Stimulated activated naive B cell treated with anti-CD40 and anti-IgM and Interleukin-4, amounts not matched to agents 10 μg/mL and 1 μg/mL and 100 μg/mL, for 72 hours (primary cell): ENCODE data around the gene HSPB8.

Source experiments
- ATAC-seq, 2 donors: fragments of 150-1000 bp; cut with Tn5 transposase; replicated peaks; 2 replicates each; pipeline ENCODE4 v1.10.0; 2021; ENCODE audit warnings: moderate library complexity in 1 of 2
- DNase-seq: peaks from one replicate; pipeline ENCODE4 v3.0.0; 2021
- H3K27ac Mint-ChIP-seq: one replicate; pipeline ENCODE4 v1.8.0; 2022; ENCODE audit warnings: mild to moderate bottlenecking, mixed read lengths
- H3K27me3 Mint-ChIP-seq, 2 donors: one replicate each; pipeline ENCODE4 v1.8.0; 2022; ENCODE audit warnings: mixed read lengths in 2 of 2
- H3K36me3 Mint-ChIP-seq, 2 donors: one replicate each; pipeline ENCODE4 v1.8.0; 2022; ENCODE audit warnings: mixed read lengths in 2 of 2, mild to moderate bottlenecking in 1 of 2
- H3K4me1 Mint-ChIP-seq, 2 donors: one replicate each; pipeline ENCODE4 v1.8.0; 2022; ENCODE audit warnings: mixed read lengths in 2 of 2, mild to moderate bottlenecking in 1 of 2
- H3K4me3 Mint-ChIP-seq, 2 donors: one replicate each; pipeline ENCODE4 v1.8.0; 2022; ENCODE audit warnings: mild to moderate bottlenecking in 2 of 2, mixed read lengths in 2 of 2, moderate library complexity in 1 of 2
- H3K9me3 Mint-ChIP-seq, 2 donors: one replicate each; pipeline ENCODE4 v1.8.0; 2022; ENCODE audit warnings: mixed read lengths in 2 of 2, mild to moderate bottlenecking in 1 of 2

HSPB8 gene

DNA sequence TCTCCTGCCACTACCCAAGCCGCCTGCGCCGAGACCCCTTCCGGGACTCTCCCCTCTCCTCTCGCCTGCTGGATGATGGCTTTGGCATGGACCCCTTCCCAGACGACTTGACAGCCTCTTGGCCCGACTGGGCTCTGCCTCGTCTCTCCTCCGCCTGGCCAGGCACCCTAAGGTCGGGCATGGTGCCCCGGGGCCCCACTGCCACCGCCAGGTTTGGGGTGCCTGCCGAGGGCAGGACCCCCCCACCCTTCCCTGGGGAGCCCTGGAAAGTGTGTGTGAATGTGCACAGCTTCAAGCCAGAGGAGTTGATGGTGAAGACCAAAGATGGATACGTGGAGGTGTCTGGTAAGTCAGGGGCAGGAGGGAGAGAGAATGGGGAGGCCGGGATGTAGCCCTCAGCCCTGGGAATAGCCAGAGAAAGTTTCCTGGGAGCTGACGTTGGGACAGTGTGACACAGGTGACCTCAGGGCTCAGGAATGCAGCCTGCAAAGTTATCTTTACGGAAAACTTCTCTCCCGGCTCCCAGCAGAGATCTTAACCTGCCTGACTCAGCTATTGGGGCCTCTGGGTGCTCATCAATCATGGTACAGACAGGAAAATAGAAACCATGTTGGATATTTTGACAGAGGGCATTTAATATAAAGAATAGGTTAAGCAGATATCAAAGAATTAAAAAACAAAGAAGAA lies 747 bp downstream of the HSPB8 start:
- Mint-ChIP-seq H3K36me3 (peaks cover 0 to 1% of the 10 kb centered on the region in 2 donors), H3K4me3 (no peak overlapping the region), H3K9me3 (peaks cover 0 to 3% of the 10 kb centered on the region in 2 donors), H3K4me1 (no peaks in the 10 kb centered on the region), H3K27ac (no peak overlapping the region), H3K27me3 (peaks cover 21 to 34% of the 10 kb centered on the region in 2 donors)
- ATAC-seq (no peak), DNase-seq (no peak)

DNA sequence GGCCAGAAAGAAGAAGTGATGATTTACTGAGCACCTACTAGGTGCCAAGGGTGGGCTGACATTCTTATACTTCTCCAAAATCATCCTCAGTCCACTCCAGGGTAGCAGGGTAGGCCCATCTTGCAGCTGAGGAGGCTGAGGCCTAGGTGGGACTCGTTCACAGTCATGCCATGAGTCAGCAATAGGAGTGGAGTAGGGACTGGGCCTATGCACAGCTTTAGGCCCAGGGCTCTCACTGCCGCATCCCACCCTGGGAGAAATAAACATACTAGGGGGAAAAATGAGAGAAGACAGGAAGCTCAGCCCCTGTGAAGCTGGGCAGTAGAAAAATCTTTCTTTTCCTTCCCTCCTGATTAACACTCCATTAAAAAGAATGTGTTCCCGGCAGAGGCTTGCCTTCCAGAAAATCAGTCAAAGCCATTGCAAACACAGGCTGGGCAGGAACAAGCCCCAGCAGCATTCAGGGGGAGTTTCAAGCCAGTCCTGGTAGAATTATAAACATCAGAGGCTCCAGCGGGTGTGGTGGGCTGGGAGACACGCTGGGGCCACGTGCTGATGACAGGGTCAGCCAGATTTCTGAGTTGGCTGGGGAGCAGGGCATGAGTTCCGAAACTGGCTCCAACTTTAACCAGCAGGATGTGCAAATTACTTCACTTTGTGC lies 1.8 kb downstream of the HSPB8 start:
- ATAC-seq (no peak), DNase-seq (no peak)
- H3K27ac Mint-ChIP-seq = no peak overlapping the region
- H3K27me3 Mint-ChIP-seq = peaks cover 21 to 34% of the 10 kb centered on the region in 2 donors
- H3K4me1 Mint-ChIP-seq = no peaks in the 10 kb centered on the region
- no peak overlapping the region for H3K4me3 Mint-ChIP-seq
- peaks cover 0 to 3% of the 10 kb centered on the region in 2 donors for H3K9me3 Mint-ChIP-seq
- H3K36me3 Mint-ChIP-seq = peaks cover 0 to 1% of the 10 kb centered on the region in 2 donors

DNA sequence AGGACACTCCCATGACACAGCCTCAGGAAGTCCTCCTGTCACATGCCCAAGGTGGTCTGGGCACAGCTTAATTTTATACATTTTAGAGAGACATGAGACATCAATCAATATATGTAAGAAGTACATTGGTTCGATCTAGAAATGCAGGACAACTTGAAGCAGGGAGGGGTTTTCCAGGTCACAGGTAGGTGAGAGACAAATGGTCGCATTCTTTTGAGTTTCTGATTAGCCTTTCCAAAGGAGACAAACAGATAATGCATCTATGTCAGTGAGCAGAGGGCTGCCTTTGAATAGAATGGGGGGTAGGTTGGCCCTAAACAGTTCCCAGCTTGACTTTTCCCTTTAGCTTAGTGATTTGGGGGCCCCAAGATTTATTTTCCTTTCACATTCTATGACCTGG lies 2.5 kb downstream of the HSPB8 start:
- Mint-ChIP-seq H3K27me3 (peaks cover 19 to 31% of the 10 kb centered on the region in 2 donors), H3K27ac (no peak overlapping the region), H3K4me3 (no peak overlapping the region), H3K4me1 (no peaks in the 10 kb centered on the region), H3K36me3 (peaks cover 0 to under 1% of the 10 kb centered on the region in 2 donors), H3K9me3 (peaks cover 0 to 1% of the 10 kb centered on the region in 2 donors)
- DNase-seq = no peak
- no peak for ATAC-seq

DNA sequence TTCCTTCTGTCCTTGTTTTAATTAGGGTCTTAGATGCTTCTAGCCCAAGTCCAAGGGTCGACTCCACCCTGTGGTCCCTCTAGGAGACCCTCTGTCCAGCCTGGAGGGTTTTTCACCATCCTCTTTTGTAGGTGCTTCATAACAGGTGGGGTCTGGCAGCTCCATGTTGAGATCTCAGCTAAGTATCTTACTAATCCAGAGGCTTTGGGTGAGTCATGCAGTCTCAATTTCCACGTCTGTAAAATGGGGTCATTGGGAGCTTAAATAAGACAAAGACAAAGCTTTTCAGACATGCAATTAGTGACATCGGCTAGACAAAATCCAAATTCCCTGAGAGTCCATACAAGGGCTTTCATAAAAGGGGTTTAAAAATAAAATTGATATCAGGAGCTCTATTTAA lies 3.2 kb downstream of the HSPB8 start:
- no peaks in the 10 kb centered on the region for H3K36me3 Mint-ChIP-seq
- H3K9me3 Mint-ChIP-seq = no peaks in the 10 kb centered on the region
- no peak for ATAC-seq
- no peak overlapping the region for H3K4me3 Mint-ChIP-seq
- peaks cover 14 to 24% of the 10 kb centered on the region in 2 donors for H3K27me3 Mint-ChIP-seq
- H3K27ac Mint-ChIP-seq = no peak overlapping the region
- DNase-seq = no peak
- H3K4me1 Mint-ChIP-seq = no peaks in the 10 kb centered on the region

DNA sequence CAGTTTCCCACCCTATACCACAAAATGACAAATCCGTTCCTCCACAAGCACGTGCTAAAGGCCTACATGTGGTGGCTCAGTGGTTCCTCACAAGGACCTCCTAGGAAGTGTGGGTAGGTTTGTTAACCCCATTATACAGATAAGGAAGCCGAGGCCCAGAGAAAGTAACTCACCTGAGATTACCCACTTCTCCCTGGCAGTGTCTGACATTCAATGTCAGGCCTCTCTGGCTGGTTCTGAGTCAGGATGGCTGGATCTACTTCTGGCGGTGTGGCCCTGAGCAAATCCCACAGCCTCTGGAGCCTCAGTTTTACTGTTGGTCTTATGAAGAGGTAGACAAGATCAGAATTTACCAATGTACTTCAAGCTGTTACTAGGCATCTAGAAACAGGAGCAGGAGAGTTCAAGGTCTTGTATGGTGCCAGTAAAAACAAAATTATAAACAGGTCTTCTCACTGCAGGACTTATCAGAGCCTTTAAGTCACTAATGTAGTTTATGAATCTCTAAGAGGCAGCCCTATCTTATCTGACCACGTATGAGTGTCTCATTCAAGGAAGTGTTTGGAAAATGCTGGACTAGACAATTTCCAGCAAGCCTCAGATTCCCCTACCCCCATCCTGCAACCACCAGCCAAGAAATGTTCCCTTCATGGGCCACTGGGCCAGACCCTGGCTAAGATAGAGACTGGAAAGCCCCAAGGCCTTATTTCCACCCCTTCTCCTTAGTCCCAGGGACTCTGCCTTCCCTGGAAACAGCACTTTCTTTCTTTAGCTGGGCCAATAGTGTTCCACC lies 4.2 kb downstream of the HSPB8 start:
- H3K36me3 Mint-ChIP-seq = no peaks in the 10 kb centered on the region
- no peaks in the 10 kb centered on the region for H3K9me3 Mint-ChIP-seq
- peaks cover 12 to 18% of the 10 kb centered on the region in 2 donors for H3K27me3 Mint-ChIP-seq
- no peak overlapping the region for H3K4me3 Mint-ChIP-seq
- no peak for ATAC-seq
- no peaks in the 10 kb centered on the region for H3K4me1 Mint-ChIP-seq
- no peak overlapping the region for H3K27ac Mint-ChIP-seq
- DNase-seq = no peak

DNA sequence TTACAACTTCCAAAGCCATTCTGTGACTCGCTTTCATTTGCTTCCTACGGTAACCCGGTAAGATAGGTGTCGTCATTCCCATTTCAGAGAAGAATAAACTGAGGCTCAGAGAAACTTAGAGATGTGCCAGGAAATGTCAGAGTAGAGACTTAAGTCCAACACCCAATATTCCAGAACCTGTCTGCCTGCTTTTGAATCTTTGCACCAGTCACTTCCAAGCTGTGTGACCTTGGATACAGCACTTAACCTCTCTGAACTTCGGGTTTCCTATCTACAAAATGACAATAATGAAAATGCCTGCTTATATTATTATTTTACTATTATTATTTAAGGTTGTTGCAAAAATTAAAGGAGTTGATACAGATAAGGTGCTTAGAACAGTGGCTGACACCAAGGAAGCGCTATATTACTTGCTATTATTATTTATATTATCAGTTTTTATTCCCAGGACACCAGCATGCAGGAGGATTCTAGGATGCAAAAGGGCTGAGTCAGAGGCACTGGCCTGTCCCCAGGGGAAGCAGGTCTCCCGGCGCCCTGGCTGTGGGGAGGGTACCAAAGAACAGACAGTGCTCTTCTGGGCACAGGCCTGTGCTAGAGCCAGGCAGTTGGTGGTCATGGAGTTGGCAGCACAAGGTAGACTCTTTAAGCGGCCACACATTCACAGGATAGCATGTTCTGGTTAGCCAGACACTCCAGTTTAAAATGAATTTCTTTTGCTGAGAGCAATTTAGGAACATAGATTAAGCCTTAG lies 5.4 kb downstream of the HSPB8 start:
- DNase-seq (no peak), ATAC-seq (no peak)
- no peak overlapping the region for H3K4me3 Mint-ChIP-seq
- H3K36me3 Mint-ChIP-seq = no peaks in the 10 kb centered on the region
- peaks cover 7% of the 10 kb centered on the region in 2 donors for H3K27me3 Mint-ChIP-seq
- H3K4me1 Mint-ChIP-seq = no peaks in the 10 kb centered on the region
- H3K27ac Mint-ChIP-seq = no peak overlapping the region
- no peaks in the 10 kb centered on the region for H3K9me3 Mint-ChIP-seq

DNA sequence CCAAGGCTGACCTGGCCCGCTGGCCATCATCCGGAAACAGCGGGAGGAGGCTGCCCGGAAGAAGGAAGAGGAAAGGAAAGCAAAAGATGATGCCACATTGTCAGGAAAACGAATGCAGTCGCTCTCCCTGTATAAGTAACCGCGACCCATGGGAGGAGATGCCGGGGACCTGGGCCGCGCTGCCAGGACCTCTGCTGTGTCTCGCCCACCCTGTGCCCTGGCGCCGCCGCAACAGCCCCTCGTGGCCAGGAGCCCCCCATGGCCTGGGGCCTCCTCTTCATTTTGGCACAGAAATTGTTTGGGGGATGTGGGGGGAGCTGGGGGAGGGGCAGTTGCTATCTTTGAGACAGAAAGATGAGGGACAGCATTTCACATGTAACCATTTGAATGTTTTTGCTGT lies 16.5 kb downstream of the HSPB8 start:
- ATAC-seq (no peak), DNase-seq (no peak)
- Mint-ChIP-seq H3K4me3 (no peak overlapping the region), H3K36me3 (no peaks in the 10 kb centered on the region), H3K27me3 (no peaks in the 10 kb centered on the region), H3K27ac (no peak overlapping the region), H3K9me3 (peaks cover 4 to 6% of the 10 kb centered on the region in 2 donors), H3K4me1 (no peaks in the 10 kb centered on the region)

DNA sequence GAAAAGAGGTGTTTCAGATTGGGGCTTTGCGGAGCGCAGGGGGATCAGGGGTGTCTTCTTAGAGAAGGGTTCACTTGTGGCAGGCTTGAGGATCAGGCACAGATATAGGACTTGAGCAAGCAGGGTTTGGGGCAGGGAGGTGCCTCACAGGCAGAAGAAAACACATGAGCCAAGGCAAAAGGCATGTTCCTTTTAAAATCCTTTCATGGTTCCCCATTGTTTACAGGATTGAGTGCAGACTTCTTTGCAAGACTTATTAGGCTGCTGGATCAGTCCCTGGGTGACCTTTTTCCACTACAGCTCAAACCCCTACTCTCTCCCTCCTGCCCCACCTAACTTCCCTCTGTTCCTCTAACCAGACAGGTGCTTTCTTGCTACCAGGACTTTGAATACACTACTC lies 19.7 kb downstream of the HSPB8 start:
- no peak overlapping the region for H3K27ac Mint-ChIP-seq
- no peaks in the 10 kb centered on the region for H3K4me1 Mint-ChIP-seq
- H3K36me3 Mint-ChIP-seq = no peaks in the 10 kb centered on the region
- H3K4me3 Mint-ChIP-seq = no peak overlapping the region
- DNase-seq (no peak), ATAC-seq (no peak)
- peaks cover 4 to 6% of the 10 kb centered on the region in 2 donors for H3K9me3 Mint-ChIP-seq
- peaks cover 0 to 9% of the 10 kb centered on the region in 2 donors for H3K27me3 Mint-ChIP-seq

DNA sequence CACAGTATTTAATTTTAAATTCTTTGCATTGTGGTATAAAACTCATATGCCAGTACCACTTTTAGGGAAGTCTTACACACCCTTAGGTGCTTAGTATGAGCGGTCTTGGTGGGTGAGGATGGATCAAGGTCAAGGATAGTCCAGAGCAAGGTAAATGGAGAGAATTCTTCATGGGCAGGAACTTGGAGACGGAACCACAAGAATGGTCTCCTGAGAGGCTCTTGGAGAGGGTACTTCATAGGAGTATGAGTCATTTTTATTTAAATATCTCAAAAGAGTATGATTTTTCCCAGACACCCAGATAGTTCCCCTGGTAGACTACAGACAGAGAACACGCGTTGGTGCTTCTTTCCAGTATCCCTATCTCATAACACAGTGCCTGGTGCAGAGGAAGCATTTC lies 21.9 kb downstream of the HSPB8 start:
- DNase-seq = no peak
- H3K27me3 Mint-ChIP-seq = peaks cover 0 to 10% of the 10 kb centered on the region in 2 donors
- H3K36me3 Mint-ChIP-seq = no peaks in the 10 kb centered on the region
- no peak overlapping the region for H3K4me3 Mint-ChIP-seq
- no peaks in the 10 kb centered on the region for H3K9me3 Mint-ChIP-seq
- no peak for ATAC-seq
- H3K4me1 Mint-ChIP-seq = no peaks in the 10 kb centered on the region
- no peak overlapping the region for H3K27ac Mint-ChIP-seq

DNA sequence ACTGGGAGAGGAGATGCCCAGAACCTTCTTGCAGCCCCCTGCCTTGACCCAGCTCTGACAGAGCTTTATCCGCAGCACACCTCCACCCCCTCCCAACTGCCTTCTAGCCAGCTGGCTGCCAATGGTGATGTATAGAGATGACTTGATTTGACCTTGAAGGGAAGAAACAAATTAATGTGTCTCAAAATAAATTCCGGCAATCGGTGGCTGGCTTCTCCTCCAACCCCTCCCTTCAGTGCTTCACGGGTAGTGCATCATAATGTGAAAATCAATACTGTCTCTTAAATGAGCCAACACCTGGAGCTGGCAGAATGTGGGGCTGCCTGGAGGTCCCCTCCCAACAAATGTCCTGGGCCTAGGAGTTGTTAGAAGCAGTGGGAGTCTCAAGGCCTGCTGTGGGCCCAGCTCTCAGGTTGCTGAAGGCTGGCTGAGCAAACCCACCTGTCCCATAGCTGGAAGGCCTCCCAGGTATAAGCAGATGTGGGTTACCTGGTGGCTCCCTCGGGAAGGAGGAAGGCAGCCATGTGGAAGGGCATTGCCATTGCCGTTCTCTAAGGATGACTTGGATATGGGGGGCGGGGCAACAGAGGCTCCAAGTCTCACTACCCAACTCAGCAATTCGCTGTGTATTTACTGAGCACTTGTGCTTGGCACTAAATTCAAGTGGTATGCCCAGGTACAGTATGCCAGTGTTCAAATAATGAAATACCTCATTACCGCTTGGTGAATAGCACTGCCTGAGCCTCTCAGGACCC lies 23.2 kb downstream of the HSPB8 start:
- ATAC-seq (no peak), DNase-seq (no peak)
- H3K27ac Mint-ChIP-seq = no peak overlapping the region
- no peak overlapping the region for H3K4me3 Mint-ChIP-seq
- H3K9me3 Mint-ChIP-seq = no peaks in the 10 kb centered on the region
- H3K4me1 Mint-ChIP-seq = no peaks in the 10 kb centered on the region
- peaks cover 0 to 10% of the 10 kb centered on the region in 2 donors for H3K27me3 Mint-ChIP-seq
- no peaks in the 10 kb centered on the region for H3K36me3 Mint-ChIP-seq

DNA sequence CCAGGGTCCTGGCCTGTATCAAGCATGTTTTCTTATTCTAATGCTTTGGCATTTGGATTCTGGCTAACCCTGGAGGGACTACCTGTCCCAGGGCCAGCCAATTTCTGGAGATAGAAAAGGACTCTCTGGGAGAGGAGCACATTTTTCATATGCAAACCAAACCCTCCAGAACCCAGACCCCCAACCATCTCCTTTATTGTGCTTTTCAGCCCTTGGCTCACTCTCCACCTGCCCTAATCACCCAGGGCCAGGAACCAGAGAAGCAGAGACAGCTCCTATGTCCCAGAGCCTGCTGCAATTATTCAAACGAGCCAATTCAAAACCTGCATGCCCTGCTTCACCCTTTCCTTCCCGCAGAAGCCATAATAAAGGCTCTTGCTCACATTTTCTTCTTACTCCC lies 23.8 kb downstream of the HSPB8 start:
- DNase-seq (no peak), ATAC-seq (no peak)
- Mint-ChIP-seq H3K36me3 (no peaks in the 10 kb centered on the region), H3K4me3 (no peak overlapping the region), H3K27ac (no peak overlapping the region), H3K9me3 (no peaks in the 10 kb centered on the region), H3K27me3 (peaks cover 0 to 10% of the 10 kb centered on the region in 2 donors), H3K4me1 (no peaks in the 10 kb centered on the region)

DNA sequence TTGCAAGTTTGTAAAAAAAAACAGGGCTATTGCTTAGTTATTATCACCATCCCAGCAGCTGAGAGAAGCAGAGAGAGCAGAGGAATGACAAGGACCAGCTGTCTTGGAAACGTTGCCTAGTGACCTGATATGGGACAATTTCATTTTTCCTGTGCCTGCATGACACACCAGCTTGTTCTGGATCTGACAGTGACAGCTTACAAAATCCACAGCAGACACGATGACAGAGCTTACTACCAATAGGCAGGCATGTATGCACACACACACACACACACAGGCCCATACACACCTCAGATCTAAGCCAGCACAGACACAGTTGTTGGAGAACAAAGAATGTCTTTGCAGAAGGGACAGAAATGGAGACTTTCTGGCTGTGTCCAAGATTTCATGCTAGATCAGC lies 25.4 kb downstream of the HSPB8 start:
- Mint-ChIP-seq H3K27me3 (peaks cover 0 to 19% of the 10 kb centered on the region in 2 donors), H3K4me3 (no peak overlapping the region), H3K27ac (no peak overlapping the region), H3K36me3 (no peaks in the 10 kb centered on the region), H3K4me1 (no peaks in the 10 kb centered on the region), H3K9me3 (no peaks in the 10 kb centered on the region)
- DNase-seq (no peak), ATAC-seq (no peak)

DNA sequence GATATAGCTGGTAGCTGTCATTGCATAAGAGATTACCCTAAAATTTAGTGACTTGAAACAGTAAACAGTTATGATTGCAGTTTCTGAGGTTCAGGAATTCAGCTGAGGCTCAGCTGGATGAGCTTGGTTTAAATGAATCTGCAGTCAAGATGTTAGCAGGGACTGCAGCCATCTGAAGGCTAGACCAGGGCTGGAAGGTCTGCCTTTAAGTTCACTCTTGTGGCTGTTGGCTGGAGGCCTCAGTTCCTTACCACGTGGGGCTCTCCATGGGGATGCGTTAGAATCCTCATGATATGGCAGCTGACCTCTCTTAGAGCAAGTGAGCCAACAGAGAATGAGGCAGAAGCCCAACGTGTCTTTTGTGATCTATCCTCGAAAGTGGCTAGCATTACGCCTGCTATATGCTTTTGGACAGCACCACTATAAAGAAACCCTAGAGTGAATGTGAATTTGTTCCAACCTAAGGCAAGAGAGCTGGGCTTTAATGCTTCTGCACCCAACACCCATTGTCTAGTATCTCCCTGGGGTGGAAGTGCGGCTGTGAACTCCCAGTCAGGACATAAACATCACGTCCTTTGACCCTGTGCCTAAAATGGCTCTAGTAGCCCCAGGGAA lies 26.0 kb downstream of the HSPB8 start:
- no peaks in the 10 kb centered on the region for H3K9me3 Mint-ChIP-seq
- peaks cover 0 to 19% of the 10 kb centered on the region in 2 donors for H3K27me3 Mint-ChIP-seq
- ATAC-seq = no peak
- no peak for DNase-seq
- no peak overlapping the region for H3K4me3 Mint-ChIP-seq
- no peak overlapping the region for H3K27ac Mint-ChIP-seq
- H3K4me1 Mint-ChIP-seq = no peaks in the 10 kb centered on the region
- H3K36me3 Mint-ChIP-seq = no peaks in the 10 kb centered on the region
